Right lobe of liver (tissue), 4 donors: ENCODE results near the gene LAD1.

Experiments used
- CTCF ChIP-seq, 4 donors: fragments of 200-600 bp in 3 of 4; fragments of 450-650 bp in 1 of 4; IDR thresholded peaks; one replicate each; pipeline versions ENCODE4 v1.5.1 to v1.8.0; 2016 to 2022; ENCODE audit warnings: antibody characterized with exemption in 4 of 4, mild to moderate bottlenecking in 2 of 4
- POLR2A ChIP-seq: fragments of 450-650 bp; IDR thresholded peaks from one replicate; pipeline ENCODE4 v1.6.1; 2017; ENCODE audit warnings: antibody characterized with exemption, mild to moderate bottlenecking
- donor health status: DM: no; HTN: no; CAD: no.
- donor health status: DM: no; HTN: no; CAD: no.
- donor health status: DM: no; HTN: yes; CAD: no.

- TF ChIP-seq CTCF (IDR thresholded peaks at IDR 0.05) (no peak), POLR2A (no peak)
Observed at GRCh38 chr1:201427963-201428362, 28.8 kb upstream of the LAD1 start.
